ENCODE measurements around the gene MYCBPAP.

The MYCBPAP gene

GRCh38 chr17:50569592-50569991 lies 61.4 kb downstream of the MYCBPAP start:
- no peak overlapping the region for H3K4me2 ChIP-seq (ENCODE audit: low read length)
- H3K9me2 ChIP-seq (ENCODE audit: low read depth, low read length): no peaks in the 10 kb centered on the region
- no peaks in the 10 kb centered on the region for H3K79me2 ChIP-seq (ENCODE audit: insufficient read depth, low read length)
- no peak overlapping the region for H3K9ac ChIP-seq (ENCODE audit: low read length)
- no peaks in the 10 kb centered on the region for H3K9me3 ChIP-seq (ENCODE audit: low read length)
- H3K27ac ChIP-seq (ENCODE audit: low read depth, low read length, poor library complexity, severe bottlenecking): no peak overlapping the region
- no peak overlapping the region for H3K4me3 ChIP-seq (ENCODE audit: low read depth, low read length, poor library complexity, severe bottlenecking)
- H4K20me1 ChIP-seq (ENCODE audit: insufficient read depth, low read length): no peaks in the 10 kb centered on the region
- H3K27me3 ChIP-seq (ENCODE audit: insufficient read depth, low read length): peaks cover 3% of the 10 kb centered on the region; the same call in 1 of the 2 replicates
- no peak overlapping the region for H2AFZ ChIP-seq (ENCODE audit: low read length)
- H3K4me1 ChIP-seq (ENCODE audit: insufficient read depth, low read length, severe bottlenecking): no peaks in the 10 kb centered on the region
- H3K36me3 ChIP-seq (ENCODE audit: insufficient read depth, low read length): no peaks in the 10 kb centered on the region
- TF ChIP-seq CTCF (IDR thresholded peaks at IDR 0.05; ENCODE audit: low read length) (no peak), EZH2 (IDR thresholded peaks at IDR 0.05; ENCODE audit: borderline replicate concordance, low read length) (no peak)
- no peaks in the 10 kb centered on the region for H3F3A ChIP-seq (ENCODE audit: insufficient read depth, low read length)

GRCh38 chr17:50570032-50570431 lies 61.8 kb downstream of the MYCBPAP start:
- no peaks in the 10 kb centered on the region for H3K9me2 ChIP-seq (ENCODE audit: low read depth, low read length)
- no peaks in the 10 kb centered on the region for H3F3A ChIP-seq (ENCODE audit: insufficient read depth, low read length)
- H3K79me2 ChIP-seq (ENCODE audit: insufficient read depth, low read length): no peaks in the 10 kb centered on the region
- no peaks in the 10 kb centered on the region for H3K9me3 ChIP-seq (ENCODE audit: low read length)
- H3K4me2 ChIP-seq (ENCODE audit: low read length): no peak overlapping the region
- no peaks in the 10 kb centered on the region for H3K4me1 ChIP-seq (ENCODE audit: insufficient read depth, low read length, severe bottlenecking)
- H3K27me3 ChIP-seq (ENCODE audit: insufficient read depth, low read length): peaks cover 3% of the 10 kb centered on the region; the same call in 1 of the 2 replicates
- no peak overlapping the region for H2AFZ ChIP-seq (ENCODE audit: low read length)
- TF ChIP-seq CTCF (IDR thresholded peaks at IDR 0.05; ENCODE audit: low read length): no peak
- TF ChIP-seq EZH2 (IDR thresholded peaks at IDR 0.05; ENCODE audit: borderline replicate concordance, low read length): no peak
- no peaks in the 10 kb centered on the region for H4K20me1 ChIP-seq (ENCODE audit: insufficient read depth, low read length)
- no peaks in the 10 kb centered on the region for H3K36me3 ChIP-seq (ENCODE audit: insufficient read depth, low read length)
- H3K9ac ChIP-seq (ENCODE audit: low read length): no peak overlapping the region
- H3K4me3 ChIP-seq (ENCODE audit: low read depth, low read length, poor library complexity, severe bottlenecking): no peak overlapping the region
- H3K27ac ChIP-seq (ENCODE audit: low read depth, low read length, poor library complexity, severe bottlenecking): no peak overlapping the region

GRCh38 chr17:50570528-50570927 lies 62.3 kb downstream of the MYCBPAP start:
- Histone ChIP-seq H3K9ac (ENCODE audit: low read length) (no peak overlapping the region), H2AFZ (ENCODE audit: low read length) (no peak overlapping the region), H3F3A (ENCODE audit: insufficient read depth, low read length) (no peaks in the 10 kb centered on the region), H3K79me2 (ENCODE audit: insufficient read depth, low read length) (no peaks in the 10 kb centered on the region), H3K27ac (ENCODE audit: low read depth, low read length, poor library complexity, severe bottlenecking) (no peak overlapping the region), H3K4me3 (ENCODE audit: low read depth, low read length, poor library complexity, severe bottlenecking) (no peak overlapping the region), H3K9me3 (ENCODE audit: low read length) (no peaks in the 10 kb centered on the region), H3K4me1 (ENCODE audit: insufficient read depth, low read length, severe bottlenecking) (no peaks in the 10 kb centered on the region), H3K4me2 (ENCODE audit: low read length) (no peak overlapping the region), H3K36me3 (ENCODE audit: insufficient read depth, low read length) (no peaks in the 10 kb centered on the region), H3K9me2 (ENCODE audit: low read depth, low read length) (no peaks in the 10 kb centered on the region), H3K27me3 (ENCODE audit: insufficient read depth, low read length) (peaks cover 3% of the 10 kb centered on the region; the same call in 1 of the 2 replicates), H4K20me1 (ENCODE audit: insufficient read depth, low read length) (no peaks in the 10 kb centered on the region)
- TF ChIP-seq CTCF (IDR thresholded peaks at IDR 0.05; ENCODE audit: low read length) (no peak), EZH2 (IDR thresholded peaks at IDR 0.05; ENCODE audit: borderline replicate concordance, low read length) (no peak)
